Central memory CD8-positive, alpha-beta T cell (primary cell): ENCODE measurements around the gene UBE2B.
"Not testable (repeated sequence)": the region's sequence is repeated elsewhere in the genome, so short reads cannot be mapped to it uniquely, and the experiment has no call there.

ENCODE experiments used
- ATAC-seq: fragments of 150-1000 bp; cut with Tn5 transposase; replicated peaks from 2 replicates; pipeline ENCODE4 v1.10.0; 2022; ENCODE audit warnings: mild to moderate bottlenecking, moderate FRiP score, moderate number of reproducible peaks; ENCODE audit not compliant: poor library complexity, severe bottlenecking; ENCODE audit errors: extremely low read depth
- DNase-seq, 2 donors: peaks; one replicate each; pipeline ENCODE4 v3.0.0; 2021; ENCODE audit warnings: low spot score in 2 of 2
- H3K27ac Mint-ChIP-seq: one replicate; pipeline ENCODE4 v1.8.0; 2022; ENCODE audit warnings: low read depth, mild to moderate bottlenecking, moderate library complexity, mixed read lengths
- H3K27me3 Mint-ChIP-seq: one replicate; pipeline ENCODE4 v1.8.0; 2022; ENCODE audit warnings: mixed read lengths
- H3K36me3 Mint-ChIP-seq: one replicate; pipeline ENCODE4 v1.8.0; 2022; ENCODE audit warnings: mild to moderate bottlenecking, moderate library complexity, mixed read lengths; ENCODE audit not compliant: insufficient read depth
- H3K4me1 Mint-ChIP-seq: one replicate; pipeline ENCODE4 v1.8.0; 2022; ENCODE audit warnings: mixed read lengths
- H3K4me3 Mint-ChIP-seq: one replicate; pipeline ENCODE4 v1.8.0; 2022; ENCODE audit warnings: mild to moderate bottlenecking, moderate library complexity, mixed read lengths
- H3K9me3 Mint-ChIP-seq: one replicate; pipeline ENCODE4 v1.8.0; 2022; ENCODE audit warnings: mixed read lengths

UBE2B gene

GRCh38 chr5:134410822-134411221, 39.5 kb downstream of the UBE2B start:
- H3K36me3 Mint-ChIP-seq = peaks cover 11% of the 10 kb centered on the region
- peaks cover 33% of the 10 kb centered on the region for H3K4me1 Mint-ChIP-seq
- ATAC-seq = no peak
- no peaks in the 10 kb centered on the region for H3K9me3 Mint-ChIP-seq
- peak overlapping the region; percentile 94 for H3K4me3 Mint-ChIP-seq
- H3K27me3 Mint-ChIP-seq = no peaks in the 10 kb centered on the region
- peak overlapping the region; percentile 94 for H3K27ac Mint-ChIP-seq
- DNase-seq = no peak

GRCh38 chr5:134411228-134411545, 39.8 kb downstream of the UBE2B start:
- no peaks in the 10 kb centered on the region for H3K9me3 Mint-ChIP-seq
- DNase-seq (no peak), ATAC-seq (no peak)
- no peaks in the 10 kb centered on the region for H3K27me3 Mint-ChIP-seq
- H3K4me1 Mint-ChIP-seq = peaks cover 33% of the 10 kb centered on the region
- peaks cover 11% of the 10 kb centered on the region for H3K36me3 Mint-ChIP-seq
- H3K4me3 Mint-ChIP-seq = peak overlapping the region; percentile 94
- peak overlapping the region; percentile 94 for H3K27ac Mint-ChIP-seq

- peak within 1 kb of the TSS; percentile 94 for H3K4me3 Mint-ChIP-seq
- peak within 1 kb of the TSS; percentile 94 for H3K27ac Mint-ChIP-seq
- peaks cover 33% of the 10 kb centered on the region for H3K4me1 Mint-ChIP-seq
- H3K36me3 Mint-ChIP-seq = peaks cover 11% of the 10 kb centered on the region
- no peaks in the 10 kb centered on the region for H3K27me3 Mint-ChIP-seq
- DNase-seq (peak; percentile 81 to 83), ATAC-seq (peak; percentile 98)
- H3K9me3 Mint-ChIP-seq = no peaks in the 10 kb centered on the region
Observed at GRCh38 chr5:134411546-134412266, 40.3 kb downstream of the UBE2B start, which contains the start of gene CDKN2AIPNL. TSS of gene CDKN2AIPNL (minus strand) at chr5:134411881. CDS start at chr5:134411854, 27 bp downstream.

GRCh38 chr5:134413046-134413445, 41.7 kb downstream of the UBE2B start:
- H3K27me3 Mint-ChIP-seq = no peaks in the 10 kb centered on the region
- H3K36me3 Mint-ChIP-seq = peaks cover 9% of the 10 kb centered on the region
- ATAC-seq = no peak
- H3K4me3 Mint-ChIP-seq = peak overlapping the region; percentile 23
- peaks cover 27% of the 10 kb centered on the region for H3K4me1 Mint-ChIP-seq
- H3K9me3 Mint-ChIP-seq = no peaks in the 10 kb centered on the region
- H3K27ac Mint-ChIP-seq = no peak overlapping the region
- no peak for DNase-seq

GRCh38 chr5:134417707-134418106, 46.3 kb downstream of the UBE2B start:
- ATAC-seq (no peak), DNase-seq (no peak)
- Mint-ChIP-seq H3K27me3 (peaks cover 13% of the 10 kb centered on the region), H3K27ac (no peak overlapping the region), H3K9me3 (no peaks in the 10 kb centered on the region), H3K4me3 (no peak overlapping the region), H3K4me1 (no peaks in the 10 kb centered on the region), H3K36me3 (no peaks in the 10 kb centered on the region)

- no peaks in the 10 kb centered on the region for H3K4me1 Mint-ChIP-seq
- no peak for ATAC-seq
- peaks cover 13% of the 10 kb centered on the region for H3K27me3 Mint-ChIP-seq
Observed at GRCh38 chr5:134418958-134419357, 47.6 kb downstream of the UBE2B start.

GRCh38 chr5:134420343-134420742, 49.0 kb downstream of the UBE2B start:
- DNase-seq = no peak
- peaks cover 13% of the 10 kb centered on the region for H3K27me3 Mint-ChIP-seq

More at GRCh38 chr5:134418958-134419357, 47.6 kb downstream of the UBE2B start:
- no peak for DNase-seq
- Mint-ChIP-seq H3K9me3 (no peaks in the 10 kb centered on the region), H3K4me3 (no peak overlapping the region), H3K36me3 (no peaks in the 10 kb centered on the region), H3K27ac (no peak overlapping the region)

GRCh38 chr5:134421038-134421437, 49.7 kb downstream of the UBE2B start:
- peaks cover 13% of the 10 kb centered on the region for H3K27me3 Mint-ChIP-seq
- not testable (repeated sequence) for ATAC-seq, H3K4me3 Mint-ChIP-seq, H3K9me3 Mint-ChIP-seq, H3K27ac Mint-ChIP-seq, H3K4me1 Mint-ChIP-seq, H3K36me3 Mint-ChIP-seq, DNase-seq

More at GRCh38 chr5:134420343-134420742, 49.0 kb downstream of the UBE2B start:
- Mint-ChIP-seq H3K36me3 (no peaks in the 10 kb centered on the region), H3K9me3 (no peaks in the 10 kb centered on the region), H3K4me1 (no peaks in the 10 kb centered on the region), H3K4me3 (no peak overlapping the region), H3K27ac (no peak overlapping the region)
- ATAC-seq = no peak

- H3K27me3 Mint-ChIP-seq = peaks cover 13% of the 10 kb centered on the region
- H3K27ac Mint-ChIP-seq = no peak overlapping the region
- H3K4me1 Mint-ChIP-seq = no peaks in the 10 kb centered on the region
- no peak overlapping the region for H3K4me3 Mint-ChIP-seq
- DNase-seq (no peak), ATAC-seq (no peak)
- H3K36me3 Mint-ChIP-seq = no peaks in the 10 kb centered on the region
- no peaks in the 10 kb centered on the region for H3K9me3 Mint-ChIP-seq
Observed at GRCh38 chr5:134422791-134423365, 51.5 kb downstream of the UBE2B start.

- Mint-ChIP-seq H3K4me1 (no peaks in the 10 kb centered on the region), H3K27ac (no peak overlapping the region), H3K36me3 (no peaks in the 10 kb centered on the region), H3K4me3 (no peak overlapping the region), H3K9me3 (no peaks in the 10 kb centered on the region), H3K27me3 (peaks cover 13% of the 10 kb centered on the region)
- ATAC-seq (no peak), DNase-seq (no peak)
Observed at GRCh38 chr5:134423376-134423775, 52.0 kb downstream of the UBE2B start.

GRCh38 chr5:134426361-134426760, 55.0 kb downstream of the UBE2B start:
- Mint-ChIP-seq H3K27me3 (peaks cover 10% of the 10 kb centered on the region), H3K4me1 (no peaks in the 10 kb centered on the region), H3K4me3 (no peak overlapping the region), H3K9me3 (no peaks in the 10 kb centered on the region), H3K27ac (no peak overlapping the region), H3K36me3 (no peaks in the 10 kb centered on the region)
- ATAC-seq (no peak), DNase-seq (no peak)

- Mint-ChIP-seq H3K4me3 (no peak overlapping the region), H3K36me3 (no peaks in the 10 kb centered on the region), H3K27me3 (no peaks in the 10 kb centered on the region), H3K4me1 (no peaks in the 10 kb centered on the region), H3K9me3 (no peaks in the 10 kb centered on the region), H3K27ac (no peak overlapping the region)
- no peak for DNase-seq
- ATAC-seq = no peak
Observed at GRCh38 chr5:134427540-134428041, 56.2 kb downstream of the UBE2B start.

GRCh38 chr5:134430001-134430569, 58.7 kb downstream of the UBE2B start:
- H3K9me3 Mint-ChIP-seq = no peaks in the 10 kb centered on the region
- H3K27me3 Mint-ChIP-seq = peaks cover 15% of the 10 kb centered on the region
- H3K27ac Mint-ChIP-seq = no peak overlapping the region
- H3K4me1 Mint-ChIP-seq = no peaks in the 10 kb centered on the region
- ATAC-seq = no peak
- no peak for DNase-seq
- H3K36me3 Mint-ChIP-seq = no peaks in the 10 kb centered on the region
- no peak overlapping the region for H3K4me3 Mint-ChIP-seq
